ENCODE measurements around the gene ATP8B2. TPM values are rescaled to one million over a fixed set of nuclear protein-coding genes. Genes with fewer than 3 reads are reported as not detected.
"Not testable (repeated sequence)": the region's sequence is repeated elsewhere in the genome, so short reads cannot be mapped to it uniquely, and the experiment has no call there.

Gene ATP8B2
- total RNA-seq, 1 donor from 2014 or later: 68.7 TPM

GRCh38 chr1:154313066-154313356, 12.3 kb upstream of the ATP8B2 start:
- no peak overlapping the region for H3K4me3 Mint-ChIP-seq (ENCODE audit: unreplicated experiment)
- DNase-seq: no peak
- H3K4me1 Mint-ChIP-seq (ENCODE audit: low read depth, unreplicated experiment): no peaks in the 10 kb centered on the region
- H3K27ac Mint-ChIP-seq (ENCODE audit: unreplicated experiment): no peak overlapping the region
- H3K27me3 Mint-ChIP-seq (ENCODE audit: unreplicated experiment): peaks cover 10% of the 10 kb centered on the region
- H3K9me3 Mint-ChIP-seq (ENCODE audit: unreplicated experiment): peaks cover 3% of the 10 kb centered on the region
- no peak for TF ChIP-seq CTCF (IDR thresholded peaks at IDR 0.05; ENCODE audit: partially characterized antibody, unreplicated experiment)
- peaks cover 10% of the 10 kb centered on the region for H3K36me3 Mint-ChIP-seq (ENCODE audit: unreplicated experiment)

- not testable (repeated sequence) for H3K36me3 Mint-ChIP-seq (ENCODE audit: unreplicated experiment); H3K9me3 Mint-ChIP-seq (ENCODE audit: unreplicated experiment); H3K4me1 Mint-ChIP-seq (ENCODE audit: low read depth, unreplicated experiment); H3K4me3 Mint-ChIP-seq (ENCODE audit: unreplicated experiment); H3K27ac Mint-ChIP-seq (ENCODE audit: unreplicated experiment); DNase-seq
- peaks cover 12% of the 10 kb centered on the region for H3K27me3 Mint-ChIP-seq (ENCODE audit: unreplicated experiment)
These were observed 11.1 kb upstream of the ATP8B2 start for GRCh38 chr1:154314226-154314625.

- H3K27me3 Mint-ChIP-seq (ENCODE audit: unreplicated experiment): peaks cover 14% of the 10 kb centered on the region
- peaks cover 5% of the 10 kb centered on the region for H3K9me3 Mint-ChIP-seq (ENCODE audit: unreplicated experiment)
- H3K4me3 Mint-ChIP-seq (ENCODE audit: unreplicated experiment): no peak overlapping the region
- TF ChIP-seq CTCF (IDR thresholded peaks at IDR 0.05; ENCODE audit: partially characterized antibody, unreplicated experiment): no peak
- H3K4me1 Mint-ChIP-seq (ENCODE audit: low read depth, unreplicated experiment): no peaks in the 10 kb centered on the region
- peaks cover 6% of the 10 kb centered on the region for H3K36me3 Mint-ChIP-seq (ENCODE audit: unreplicated experiment)
- no peak for DNase-seq
- H3K27ac Mint-ChIP-seq (ENCODE audit: unreplicated experiment): no peak overlapping the region
These were observed 8.6 kb upstream of the ATP8B2 start for GRCh38 chr1:154316704-154317103.

- Mint-ChIP-seq H3K4me3 (ENCODE audit: unreplicated experiment) (no peak overlapping the region), H3K9me3 (ENCODE audit: unreplicated experiment) (peaks cover 4% of the 10 kb centered on the region), H3K27ac (ENCODE audit: unreplicated experiment) (no peak overlapping the region), H3K27me3 (ENCODE audit: unreplicated experiment) (peaks cover 10% of the 10 kb centered on the region), H3K36me3 (ENCODE audit: unreplicated experiment) (peaks cover 6% of the 10 kb centered on the region), H3K4me1 (ENCODE audit: low read depth, unreplicated experiment) (no peaks in the 10 kb centered on the region)
- no peak for DNase-seq
- no peak for TF ChIP-seq CTCF (IDR thresholded peaks at IDR 0.05; ENCODE audit: partially characterized antibody, unreplicated experiment)
These were observed 6.9 kb upstream of the ATP8B2 start for GRCh38 chr1:154318386-154318785.

- peaks cover 6% of the 10 kb centered on the region for H3K36me3 Mint-ChIP-seq (ENCODE audit: unreplicated experiment)
- no peak within 1 kb of the TSS for H3K27ac Mint-ChIP-seq (ENCODE audit: unreplicated experiment)
- peaks cover 4% of the 10 kb centered on the region for H3K9me3 Mint-ChIP-seq (ENCODE audit: unreplicated experiment)
- peaks cover 13% of the 10 kb centered on the region for H3K27me3 Mint-ChIP-seq (ENCODE audit: unreplicated experiment)
- no peaks in the 10 kb centered on the region for H3K4me1 Mint-ChIP-seq (ENCODE audit: low read depth, unreplicated experiment)
- H3K4me3 Mint-ChIP-seq (ENCODE audit: unreplicated experiment): peak within 1 kb of the TSS; percentile 14
- no peak for DNase-seq
- TF ChIP-seq CTCF (IDR thresholded peaks at IDR 0.05; ENCODE audit: partially characterized antibody, unreplicated experiment): no peak
These were observed 4.3 kb upstream of the ATP8B2 start, which contains the start of gene AQP10 for GRCh38 chr1:154320882-154321608. Gene AQP10, plus strand, starts transcription at chr1:154321093. Its CDS starts 63 bp downstream, at chr1:154321156.

- not testable (repeated sequence) for H3K27ac Mint-ChIP-seq (ENCODE audit: unreplicated experiment)
These were observed 3.8 kb upstream of the ATP8B2 start for GRCh38 chr1:154321609-154321934.

More at GRCh38 chr1:154321609-154321934, 3.8 kb upstream of the ATP8B2 start:
- not testable (repeated sequence) for H3K36me3 Mint-ChIP-seq (ENCODE audit: unreplicated experiment); H3K9me3 Mint-ChIP-seq (ENCODE audit: unreplicated experiment); H3K4me3 Mint-ChIP-seq (ENCODE audit: unreplicated experiment); H3K4me1 Mint-ChIP-seq (ENCODE audit: low read depth, unreplicated experiment); DNase-seq
- peaks cover 13% of the 10 kb centered on the region for H3K27me3 Mint-ChIP-seq (ENCODE audit: unreplicated experiment)
